CD14-positive monocyte (primary cell): ENCODE results near the gene LRPAP1. TPM values are rescaled to one million over a fixed set of nuclear protein-coding genes. Genes with fewer than 3 reads are reported as not detected.
A peak's percentile ranks its signal among the peaks of the same experiment; 100 is the strongest.

Source experiments
- DNase-seq, 3 donors: peaks; one replicate each; pipeline ENCODE4 v3.0.0-alpha.2; 2011 to 2022
- H2AFZ ChIP-seq: 2 replicates; pipeline ENCODE4 v1.6.0; 2012; ENCODE audit warnings: mild to moderate bottlenecking, low read depth, low read length, inconsistent platforms; ENCODE audit not compliant: insufficient read depth, poor library complexity, severe bottlenecking
- H3K27ac ChIP-seq, 2 donors: 1 replicate in 1 of 2; 2 replicates in 1 of 2; pipeline ENCODE4 v1.5.1; 2012 to 2013; ENCODE audit warnings: low read length in 2 of 2, control low read depth in 1 of 2, inconsistent platforms in 1 of 2, low read depth in 1 of 2, mild to moderate bottlenecking in 1 of 2
- H3K27me3 ChIP-seq, 2 donors: one replicate each; pipeline versions ENCODE4 v1.6.0 to v1.6.1; 2011 to 2013; ENCODE audit warnings: low read length in 2 of 2; ENCODE audit not compliant: control insufficient read depth in 2 of 2, insufficient read depth in 2 of 2
- H3K36me3 ChIP-seq, 2 donors: replicated peaks in 1 of 2; 1 replicate in 1 of 2; 2 replicates in 1 of 2; pipeline versions ENCODE4 v1.5.1 to v1.6.1; 2012 to 2013; ENCODE audit warnings: low read length in 2 of 2, control low read depth in 1 of 2, inconsistent platforms in 1 of 2, mild to moderate bottlenecking in 1 of 2; ENCODE audit not compliant: insufficient read depth in 2 of 2, control insufficient read depth in 1 of 2
- H3K4me1 ChIP-seq, 2 donors: 1 replicate in 1 of 2; 2 replicates in 1 of 2; pipeline versions ENCODE4 v1.5.1 to v1.6.1; 2012 to 2013; ENCODE audit warnings: low read length in 2 of 2, control low read depth in 1 of 2, inconsistent platforms in 1 of 2, mild to moderate bottlenecking in 1 of 2, moderate library complexity in 1 of 2; ENCODE audit not compliant: insufficient read depth in 2 of 2, control insufficient read depth in 1 of 2
- H3K4me2 ChIP-seq: replicated peaks from 2 replicates; pipeline ENCODE3; 2012; ENCODE audit warnings: low read length, moderate library complexity, mild to moderate bottlenecking; ENCODE audit not compliant: poor library complexity, severe bottlenecking; ENCODE audit errors: extremely low read depth
- H3K4me3 ChIP-seq, 3 experiments: fragments of 200-600 bp in 1 of 3; sonication (generic) in 1 of 3; replicated peaks in 1 of 3; 1 replicate in 2 of 3; 2 replicates in 1 of 3; pipeline ENCODE4 v1.5.1; 2011 to 2013; ENCODE audit warnings: low read length in 3 of 3, mild to moderate bottlenecking in 3 of 3, control low read depth in 2 of 3, low read depth in 2 of 3, inconsistent platforms in 1 of 3, moderate library complexity in 1 of 3
- H3K79me2 ChIP-seq: 2 replicates; pipeline ENCODE4 v1.6.0; 2012; ENCODE audit warnings: mild to moderate bottlenecking, control low read depth, inconsistent platforms, low read length, moderate library complexity; ENCODE audit not compliant: insufficient read depth
- H3K9ac ChIP-seq: 2 replicates; pipeline ENCODE4 v1.6.0; 2017; ENCODE audit warnings: low read length, mild to moderate bottlenecking; ENCODE audit not compliant: insufficient read depth, poor library complexity, severe bottlenecking
- H3K9me3 ChIP-seq, 2 donors: replicated peaks in 1 of 2; 1 replicate in 1 of 2; 2 replicates in 1 of 2; pipeline versions ENCODE4 v1.5.1 to v1.6.1; 2012 to 2013; ENCODE audit warnings: low read length in 2 of 2, control low read depth in 1 of 2; ENCODE audit not compliant: control insufficient read depth in 1 of 2, insufficient read depth in 1 of 2
- H4K20me1 ChIP-seq: 2 replicates; pipeline ENCODE4 v1.6.0; 2012; ENCODE audit warnings: mild to moderate bottlenecking, low read length, control low read depth, moderate library complexity; ENCODE audit not compliant: insufficient read depth
- H3K27ac Mint-ChIP-seq, 7 donors: one replicate each; pipeline ENCODE4 v1.8.0; 2020; ENCODE audit warnings: mild to moderate bottlenecking in 7 of 7, mixed read lengths in 7 of 7, moderate library complexity in 6 of 7, inconsistent platforms in 2 of 7
- H3K27me3 Mint-ChIP-seq, 3 donors: one replicate each; pipeline ENCODE4 v1.8.0; 2021 to 2022; ENCODE audit warnings: low read depth in 3 of 3, mild to moderate bottlenecking in 3 of 3, mixed read lengths in 3 of 3, moderate library complexity in 3 of 3, inconsistent platforms in 1 of 3
- H3K36me3 Mint-ChIP-seq, 2 donors: one replicate each; pipeline ENCODE4 v1.8.0; 2020; ENCODE audit warnings: mixed read lengths in 2 of 2, inconsistent platforms in 1 of 2, mild to moderate bottlenecking in 1 of 2
- H3K4me1 Mint-ChIP-seq: one replicate; pipeline ENCODE4 v1.8.0; 2020; ENCODE audit warnings: mild to moderate bottlenecking, mixed read lengths
- H3K4me3 Mint-ChIP-seq, 2 donors: one replicate each; pipeline ENCODE4 v1.8.0; 2020; ENCODE audit warnings: mild to moderate bottlenecking in 2 of 2, mixed read lengths in 2 of 2, moderate library complexity in 1 of 2
- H3K9me3 Mint-ChIP-seq, 7 donors: one replicate each; pipeline ENCODE4 v1.8.0; 2020 to 2022; ENCODE audit warnings: mixed read lengths in 7 of 7, mild to moderate bottlenecking in 6 of 7, moderate library complexity in 6 of 7, inconsistent platforms in 2 of 7
- WGBS: methylation state at CpG from one replicate; pipeline ENCODE4 v1.1.5; 2013; ENCODE audit warnings: missing lambda C conversion rate; ENCODE audit not compliant: insufficient coverage; 5-methylcytosine and 5-hydroxymethylcytosine counted together
- intact Hi-C, 2 donors: fragments of 100-400 bp; cut with micrococcal nuclease; formaldehyde crosslinking; loops; one replicate each; pipeline versions ENCODE4 v1.15.0 to v1.15.1; 2023
- polyA plus RNA-seq, 3 donors: library from polyadenylated mRNA; depleted of rRNA in 1 of 3; unstranded in 2 of 3; stranded (reverse) in 1 of 3; fragments of 300-500 nt in 2 of 3; fragments of >200 nt in 1 of 3; fragmentation: Illumina TruSeq in 2 of 3; gene quantifications; 1 replicate in 2 of 3; 2 replicates in 1 of 3; pipeline ENCODE4 v1.2.3, GENCODE V29; 2012 to 2021
- TF ChIP-seq, protein P1 (sequence below): fragments of 200-600 bp; IDR thresholded peaks from one replicate; pipeline ENCODE4 v1.8.0; 2022; ENCODE audit warnings: antibody characterized with exemption, mild to moderate bottlenecking

Gene LRPAP1
- polyA plus RNA-seq, 3 donors, result 169 to 204 (median 180) TPM

DNA sequence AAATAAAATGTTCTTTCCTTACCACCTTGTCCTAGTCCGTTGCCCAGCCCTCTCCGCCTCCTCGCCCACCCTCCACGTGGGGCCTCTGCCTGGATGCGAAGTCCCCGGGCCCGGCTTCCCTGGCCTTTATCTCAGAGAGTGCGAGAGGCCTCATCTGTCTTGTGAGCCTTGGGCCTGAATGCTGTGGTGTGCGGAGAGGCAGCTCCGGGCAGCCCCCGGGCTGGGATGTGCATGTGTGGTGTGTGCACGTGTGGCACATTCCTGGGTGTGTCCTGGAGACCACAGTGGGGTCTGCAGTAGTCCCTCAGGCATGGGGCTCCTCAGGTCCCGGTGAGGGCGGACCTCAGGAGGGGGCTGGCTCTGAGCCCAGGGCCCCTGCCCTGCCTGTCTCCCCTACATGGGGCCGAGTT, 37.8 kb downstream of the LRPAP1 start:
- no peaks in the 10 kb centered on the region for H3K9me3 ChIP-seq
- Mint-ChIP-seq H3K36me3 (no peaks in the 10 kb centered on the region), H3K27me3 (peaks cover 24 to 65% (median 32%) of the 10 kb centered on the region in 3 donors), H3K9me3 (peaks cover 0 to 6% (median 0%) of the 10 kb centered on the region in 7 donors), H3K4me1 (no peaks in the 10 kb centered on the region), H3K27ac (peak overlapping the region in 1 of 7 donors; percentile 2), H3K4me3 (no peak overlapping the region)
- intact Hi-C loops, result no loop called here
- TF ChIP-seq, protein P1, sequence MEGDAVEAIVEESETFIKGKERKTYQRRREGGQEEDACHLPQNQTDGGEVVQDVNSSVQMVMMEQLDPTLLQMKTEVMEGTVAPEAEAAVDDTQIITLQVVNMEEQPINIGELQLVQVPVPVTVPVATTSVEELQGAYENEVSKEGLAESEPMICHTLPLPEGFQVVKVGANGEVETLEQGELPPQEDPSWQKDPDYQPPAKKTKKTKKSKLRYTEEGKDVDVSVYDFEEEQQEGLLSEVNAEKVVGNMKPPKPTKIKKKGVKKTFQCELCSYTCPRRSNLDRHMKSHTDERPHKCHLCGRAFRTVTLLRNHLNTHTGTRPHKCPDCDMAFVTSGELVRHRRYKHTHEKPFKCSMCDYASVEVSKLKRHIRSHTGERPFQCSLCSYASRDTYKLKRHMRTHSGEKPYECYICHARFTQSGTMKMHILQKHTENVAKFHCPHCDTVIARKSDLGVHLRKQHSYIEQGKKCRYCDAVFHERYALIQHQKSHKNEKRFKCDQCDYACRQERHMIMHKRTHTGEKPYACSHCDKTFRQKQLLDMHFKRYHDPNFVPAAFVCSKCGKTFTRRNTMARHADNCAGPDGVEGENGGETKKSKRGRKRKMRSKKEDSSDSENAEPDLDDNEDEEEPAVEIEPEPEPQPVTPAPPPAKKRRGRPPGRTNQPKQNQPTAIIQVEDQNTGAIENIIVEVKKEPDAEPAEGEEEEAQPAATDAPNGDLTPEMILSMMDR, result no peak
- peaks cover 0 to 12% of the 10 kb centered on the region in 2 donors for H3K27me3 ChIP-seq
- DNase-seq, result no peak
- H3K27ac ChIP-seq, result no peak overlapping the region
- no peak overlapping the region for H3K4me2 ChIP-seq
- no peak overlapping the region for H3K4me3 ChIP-seq
- 66% methylated on average over 15 of the region's 15 CpGs for WGBS
- no peak overlapping the region for H2AFZ ChIP-seq
- H3K9ac ChIP-seq, result no peak overlapping the region
- peaks cover 18% of the 10 kb centered on the region for H4K20me1 ChIP-seq
- no peaks in the 10 kb centered on the region for H3K36me3 ChIP-seq
- H3K79me2 ChIP-seq, result no peaks in the 10 kb centered on the region
- no peaks in the 10 kb centered on the region for H3K4me1 ChIP-seq

DNA sequence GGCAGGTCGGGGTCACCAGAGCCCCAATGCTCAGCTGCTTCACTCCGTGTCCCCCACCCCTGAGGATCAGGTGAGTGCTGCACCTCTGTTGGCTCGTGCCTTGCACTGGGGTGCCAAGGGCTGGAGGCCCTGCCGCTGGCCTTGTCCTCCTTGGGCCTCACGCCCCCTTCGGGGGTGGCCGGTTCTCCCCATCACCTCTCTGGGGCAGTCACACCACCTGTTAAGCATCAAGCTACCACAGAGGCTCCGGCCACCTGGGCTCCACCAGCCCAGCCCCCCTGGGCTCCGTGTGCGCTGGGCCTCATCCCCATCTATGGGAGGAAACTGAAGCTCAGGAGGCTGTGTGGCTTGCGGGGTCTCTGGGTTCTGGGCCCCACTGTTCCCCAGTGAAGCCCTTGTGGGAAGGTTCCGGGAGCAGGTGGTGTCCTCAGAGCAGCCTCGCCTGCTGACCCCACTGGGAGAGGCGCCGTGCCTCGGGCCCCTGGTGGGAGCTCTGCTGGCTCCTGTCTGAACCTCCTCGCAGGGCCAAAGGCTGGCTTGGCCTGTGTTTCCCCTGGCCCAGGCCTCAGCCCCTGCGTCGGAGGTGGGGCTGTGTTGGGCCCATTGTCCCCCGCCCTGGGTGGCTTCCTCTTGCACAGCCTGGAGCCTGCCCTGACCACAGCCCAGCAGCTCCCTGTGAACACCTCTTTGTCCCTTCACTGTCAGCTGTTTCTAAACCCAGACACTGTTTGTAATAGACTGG, 38.3 kb downstream of the LRPAP1 start:
- Mint-ChIP-seq H3K27ac (peak overlapping the region in 1 of 7 donors; percentile 2), H3K27me3 (peaks cover 29 to 71% (median 35%) of the 10 kb centered on the region in 3 donors), H3K36me3 (no peaks in the 10 kb centered on the region), H3K9me3 (peaks cover 0 to 5% (median 0%) of the 10 kb centered on the region in 7 donors), H3K4me3 (no peak overlapping the region), H3K4me1 (no peaks in the 10 kb centered on the region)
- Histone ChIP-seq H3K9ac (no peak overlapping the region), H3K4me1 (no peaks in the 10 kb centered on the region), H3K36me3 (no peaks in the 10 kb centered on the region), H3K27me3 (peaks cover 0 to 12% of the 10 kb centered on the region in 2 donors), H3K79me2 (no peaks in the 10 kb centered on the region), H3K4me2 (no peak overlapping the region), H3K4me3 (no peak overlapping the region), H2AFZ (no peak overlapping the region), H3K9me3 (no peaks in the 10 kb centered on the region), H4K20me1 (peaks cover 12% of the 10 kb centered on the region), H3K27ac (no peak overlapping the region)
- no peak for DNase-seq
- 70% methylated on average over 19 of the region's 20 CpGs for WGBS
- TF ChIP-seq, protein P1, result no peak
- intact Hi-C loops, result no loop called here
